Trophoblast cell (in vitro differentiated cells and primary cell): Measurements from ENCODE around the gene TMSB4X.

Source experiments
- DNase-seq, 2 donors: peaks; one replicate each; pipeline ENCODE4 v3.0.0-alpha.2; 2016
- H2AFZ ChIP-seq: 2 replicates; pipeline ENCODE4 v1.6.1; 2013; ENCODE audit warnings: low read length, moderate library complexity, mild to moderate bottlenecking; ENCODE audit not compliant: insufficient read depth, poor library complexity
- H2AK5ac ChIP-seq: 2 replicates; pipeline ENCODE4 v1.6.1; 2013; ENCODE audit warnings: mild to moderate bottlenecking, low read length
- H2BK120ac ChIP-seq: 2 replicates; pipeline ENCODE4 v1.6.1; 2013; ENCODE audit warnings: low read length, mild to moderate bottlenecking, moderate library complexity; ENCODE audit not compliant: insufficient read depth, poor library complexity
- H2BK12ac ChIP-seq: 2 replicates; pipeline ENCODE4 v1.6.1; 2013; ENCODE audit warnings: mild to moderate bottlenecking, low read length, moderate library complexity
- H2BK5ac ChIP-seq: 2 replicates; pipeline ENCODE4 v1.6.1; 2013; ENCODE audit warnings: low read length, low read depth, moderate library complexity, mild to moderate bottlenecking; ENCODE audit not compliant: poor library complexity
- H3K14ac ChIP-seq: 2 replicates; pipeline ENCODE4 v1.6.1; 2013; ENCODE audit warnings: mild to moderate bottlenecking, low read length
- H3K18ac ChIP-seq: 2 replicates; pipeline ENCODE4 v1.6.1; 2013; ENCODE audit warnings: mild to moderate bottlenecking, low read length
- H3K23ac ChIP-seq: 2 replicates; pipeline ENCODE4 v1.6.1; 2013; ENCODE audit warnings: low read length
- H3K27ac ChIP-seq: 2 replicates; pipeline ENCODE4 v1.5.1; 2013; ENCODE audit warnings: low read depth, mild to moderate bottlenecking, inconsistent platforms, low read length, moderate library complexity
- H3K27me3 ChIP-seq: 2 replicates; pipeline ENCODE4 v1.6.1; 2013; ENCODE audit warnings: inconsistent platforms, mild to moderate bottlenecking, low read length, moderate library complexity; ENCODE audit not compliant: insufficient read depth
- H3K36me3 ChIP-seq, 2 experiments: 1 replicate in 1 of 2; 2 replicates in 1 of 2; pipeline ENCODE4 v1.6.1; 2013; ENCODE audit warnings: low read length in 2 of 2, mild to moderate bottlenecking in 2 of 2, moderate library complexity in 1 of 2; ENCODE audit not compliant: insufficient read depth in 2 of 2, control insufficient read depth in 1 of 2
- H3K4ac ChIP-seq: 2 replicates; pipeline ENCODE4 v1.6.1; 2013; ENCODE audit warnings: low read depth, mild to moderate bottlenecking, low read length, moderate library complexity
- H3K4me1 ChIP-seq, 2 experiments: 1 replicate in 1 of 2; 2 replicates in 1 of 2; pipeline ENCODE4 v1.6.1; 2013; ENCODE audit warnings: low read length in 2 of 2, mild to moderate bottlenecking in 2 of 2, moderate library complexity in 1 of 2; ENCODE audit not compliant: insufficient read depth in 2 of 2, control insufficient read depth in 1 of 2
- H3K4me2 ChIP-seq: 2 replicates; pipeline ENCODE4 v1.6.1; 2013; ENCODE audit warnings: inconsistent platforms, mild to moderate bottlenecking, low read length, moderate library complexity
- H3K4me3 ChIP-seq: 2 replicates; pipeline ENCODE4 v1.5.1; 2013; ENCODE audit warnings: mild to moderate bottlenecking, low read depth, low read length, inconsistent platforms
- H3K79me1 ChIP-seq: one replicate; pipeline ENCODE4 v1.6.1; 2013; ENCODE audit warnings: low read length
- H3K79me2 ChIP-seq: 2 replicates; pipeline ENCODE4 v1.6.1; 2013; ENCODE audit warnings: low read length, mild to moderate bottlenecking; ENCODE audit not compliant: control insufficient read depth, insufficient read depth, poor library complexity
- H3K9ac ChIP-seq: 2 replicates; pipeline ENCODE4 v1.6.1; 2013; ENCODE audit warnings: mild to moderate bottlenecking, low read length
- H3K9me3 ChIP-seq: 2 replicates; pipeline ENCODE4 v1.6.1; 2013; ENCODE audit warnings: low read depth, mild to moderate bottlenecking, control low read depth, inconsistent platforms, low read length; ENCODE audit not compliant: insufficient read depth
- H4K12ac ChIP-seq: 2 replicates; pipeline ENCODE4 v1.6.1; 2013; ENCODE audit warnings: low read depth, mild to moderate bottlenecking, low read length, moderate library complexity
- H4K8ac ChIP-seq: 2 replicates; pipeline ENCODE4 v1.6.1; 2013; ENCODE audit warnings: low read depth, mild to moderate bottlenecking, low read length, moderate library complexity
- H4K91ac ChIP-seq: one replicate; pipeline ENCODE4 v1.6.1; 2013; ENCODE audit warnings: low read depth, mild to moderate bottlenecking, low read length, moderate library complexity
- WGBS: extraction: QIAGEN DNeasy Blood & Tissue Kit; methylation state at CpG from one replicate; pipeline ENCODE4 v1.1.7; 2013; ENCODE audit warnings: missing lambda C conversion rate; ENCODE audit not compliant: insufficient read length, insufficient coverage; ENCODE audit errors: extremely low coverage; 5-methylcytosine and 5-hydroxymethylcytosine counted together

The TMSB4X gene

DNA sequence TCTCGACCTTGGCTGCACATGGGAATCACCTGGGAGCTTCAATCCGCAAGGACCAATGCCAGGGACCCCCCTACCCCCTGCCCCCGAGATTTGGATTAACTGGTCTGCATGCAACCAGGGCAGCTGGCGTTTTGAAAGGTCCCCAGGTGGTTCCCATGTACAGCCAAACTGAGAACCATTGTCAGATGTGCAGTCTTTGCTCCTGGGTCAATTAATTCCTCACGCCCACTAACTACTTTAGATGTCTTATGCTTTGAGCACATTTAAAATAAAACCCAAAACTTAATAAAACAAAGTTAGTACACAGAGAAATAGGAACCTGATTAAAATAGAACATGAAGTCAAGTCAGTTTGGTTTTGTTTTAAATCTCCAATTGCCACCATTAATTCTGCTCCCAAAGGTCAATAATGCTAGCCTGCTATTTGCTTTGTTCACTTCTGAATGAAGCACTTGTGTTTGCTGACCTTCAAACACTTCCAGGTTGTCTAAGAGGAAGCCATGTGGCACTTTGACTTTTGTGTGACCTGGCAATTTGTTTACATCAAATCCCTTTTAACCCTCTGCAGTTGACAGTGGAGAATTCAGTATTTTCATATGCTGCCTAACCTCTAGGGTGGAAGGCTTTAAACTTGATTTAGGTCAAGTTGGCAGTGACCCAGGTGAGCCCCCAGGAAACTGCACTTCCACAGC lies 27.2 kb upstream of the TMSB4X start:
- Histone ChIP-seq H3K79me1 (peaks cover 16% of the 10 kb centered on the region), H3K4me2 (peak overlapping the region; percentile 48), H3K27me3 (no peaks in the 10 kb centered on the region)

DNA sequence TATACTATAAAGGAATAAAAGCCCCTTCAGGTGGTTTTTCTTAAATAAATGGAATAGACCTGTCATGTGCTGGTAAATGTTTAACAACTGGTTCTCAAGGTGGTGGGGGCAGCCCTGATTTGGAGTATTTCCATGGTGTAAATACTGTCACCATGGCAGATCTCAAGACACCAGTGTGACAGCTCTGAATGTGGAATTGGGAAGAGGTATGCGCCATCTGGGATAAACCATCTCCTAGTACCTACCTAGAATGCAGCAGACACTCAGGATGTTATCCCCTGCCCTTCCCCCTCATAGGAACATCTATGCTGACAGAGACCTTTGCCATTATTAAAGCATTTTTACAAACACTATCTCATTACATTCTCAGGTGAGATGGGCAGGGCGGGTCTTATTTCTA lies 26.4 kb upstream of the TMSB4X start:
- Histone ChIP-seq H3K4ac (no peak overlapping the region), H3K79me2 (no peaks in the 10 kb centered on the region), H3K36me3 (no peaks in the 10 kb centered on the region), H3K18ac (no peak overlapping the region), H3K4me1 (peaks cover 14 to 33% of the 10 kb centered on the region in 2 experiments), H3K23ac (no peak overlapping the region), H2BK120ac (no peak overlapping the region), H3K79me1 (peaks cover 16% of the 10 kb centered on the region), H3K4me2 (no peak overlapping the region), H4K91ac (no peak overlapping the region), H4K8ac (no peak overlapping the region), H2BK12ac (peak overlapping the region; percentile 15), H2AK5ac (no peak overlapping the region), H3K9ac (no peak overlapping the region), H3K9me3 (no peaks in the 10 kb centered on the region), H3K27me3 (no peaks in the 10 kb centered on the region), H3K14ac (no peak overlapping the region), H3K4me3 (no peak overlapping the region), H2BK5ac (no peak overlapping the region), H2AFZ (no peak overlapping the region), H3K27ac (no peak overlapping the region), H4K12ac (no peak overlapping the region)
- DNase-seq, result no peak
- no CpG with 5 or more reads among the region's 2 CpGs for WGBS

More for the DNA sequence above, 27.2 kb upstream of the TMSB4X start:
- no CpG with 5 or more reads among the region's 5 CpGs for WGBS
- no peak overlapping the region for H3K23ac ChIP-seq
- no peaks in the 10 kb centered on the region for H3K9me3 ChIP-seq
- no peaks in the 10 kb centered on the region for H3K79me2 ChIP-seq
- H3K9ac ChIP-seq, result no peak overlapping the region
- no peak overlapping the region for H3K4me3 ChIP-seq
- H2BK5ac ChIP-seq, result peak overlapping the region; percentile 69
- no peak overlapping the region for H3K18ac ChIP-seq
- no peak overlapping the region for H4K12ac ChIP-seq
- H2BK12ac ChIP-seq, result peak overlapping the region; percentile 36
- H3K27ac ChIP-seq, result peak overlapping the region; percentile 95
- H2AFZ ChIP-seq, result no peak overlapping the region
- H4K91ac ChIP-seq, result peak overlapping the region; percentile 8
- no peak for DNase-seq
- peak overlapping the region; percentile 17 for H2BK120ac ChIP-seq
- H3K36me3 ChIP-seq, result no peaks in the 10 kb centered on the region
- H3K4me1 ChIP-seq, result peaks cover 14 to 33% of the 10 kb centered on the region in 2 experiments
- H4K8ac ChIP-seq, result no peak overlapping the region
- H2AK5ac ChIP-seq, result no peak overlapping the region
- H3K14ac ChIP-seq, result no peak overlapping the region
- no peak overlapping the region for H3K4ac ChIP-seq

DNA sequence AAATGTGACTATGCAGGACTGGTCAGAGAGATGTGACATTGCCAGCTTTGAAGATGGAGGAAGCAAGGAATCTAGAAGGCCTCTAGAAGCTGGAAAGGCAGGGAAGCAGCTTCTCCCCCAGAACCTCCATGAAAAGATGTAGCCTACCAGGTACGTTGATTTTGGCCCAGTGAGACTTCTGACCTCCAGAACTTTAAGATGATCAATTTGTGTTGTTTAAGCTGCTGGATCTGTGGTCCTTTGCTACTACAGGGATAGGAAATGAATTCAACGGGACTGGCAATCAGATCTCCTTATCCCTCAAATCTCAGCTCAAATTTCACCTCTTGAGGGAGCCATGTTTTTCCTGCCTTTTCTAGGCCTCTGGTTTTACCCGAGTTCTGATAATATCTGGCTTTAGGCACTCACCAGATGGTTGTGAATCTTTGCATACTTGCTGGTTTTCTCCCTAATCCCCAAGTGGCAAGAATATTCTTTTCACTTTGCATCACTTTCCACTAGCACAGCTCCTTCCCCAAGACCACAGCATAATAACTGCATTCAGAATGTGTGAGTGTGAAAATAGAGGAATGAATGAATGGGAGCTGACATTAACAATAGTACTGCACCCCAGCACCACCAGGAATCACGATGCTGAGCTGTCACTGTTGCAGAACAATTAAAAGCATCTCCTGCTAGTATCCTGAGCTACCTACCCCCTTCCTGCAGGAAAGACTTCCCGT lies 25.5 kb upstream of the TMSB4X start:
- H3K36me3 ChIP-seq, result no peaks in the 10 kb centered on the region
- H2BK5ac ChIP-seq, result peak overlapping the region; percentile 44
- WGBS, result no CpG with 5 or more reads among the region's 5 CpGs
- no peak overlapping the region for H3K4me2 ChIP-seq
- no peak overlapping the region for H3K14ac ChIP-seq
- H3K23ac ChIP-seq, result no peak overlapping the region
- peak overlapping the region; percentile 53 for H2BK12ac ChIP-seq
- H4K12ac ChIP-seq, result no peak overlapping the region
- H3K4ac ChIP-seq, result no peak overlapping the region
- peak overlapping the region; percentile 27 for H3K27ac ChIP-seq
- H3K27me3 ChIP-seq, result no peaks in the 10 kb centered on the region
- H3K18ac ChIP-seq, result no peak overlapping the region
- H2BK120ac ChIP-seq, result peak overlapping the region; percentile 86
- H2AK5ac ChIP-seq, result no peak overlapping the region
- DNase-seq, result peak in 1 of 2 donors; percentile 22
- H4K8ac ChIP-seq, result no peak overlapping the region
- no peaks in the 10 kb centered on the region for H3K79me2 ChIP-seq
- peak overlapping the region; percentile 28 for H4K91ac ChIP-seq
- H3K9ac ChIP-seq, result no peak overlapping the region
- H3K9me3 ChIP-seq, result no peaks in the 10 kb centered on the region
- H3K79me1 ChIP-seq, result peaks cover 16% of the 10 kb centered on the region
- no peak overlapping the region for H2AFZ ChIP-seq
- peaks cover 14 to 33% of the 10 kb centered on the region in 2 experiments for H3K4me1 ChIP-seq
- no peak overlapping the region for H3K4me3 ChIP-seq

DNA sequence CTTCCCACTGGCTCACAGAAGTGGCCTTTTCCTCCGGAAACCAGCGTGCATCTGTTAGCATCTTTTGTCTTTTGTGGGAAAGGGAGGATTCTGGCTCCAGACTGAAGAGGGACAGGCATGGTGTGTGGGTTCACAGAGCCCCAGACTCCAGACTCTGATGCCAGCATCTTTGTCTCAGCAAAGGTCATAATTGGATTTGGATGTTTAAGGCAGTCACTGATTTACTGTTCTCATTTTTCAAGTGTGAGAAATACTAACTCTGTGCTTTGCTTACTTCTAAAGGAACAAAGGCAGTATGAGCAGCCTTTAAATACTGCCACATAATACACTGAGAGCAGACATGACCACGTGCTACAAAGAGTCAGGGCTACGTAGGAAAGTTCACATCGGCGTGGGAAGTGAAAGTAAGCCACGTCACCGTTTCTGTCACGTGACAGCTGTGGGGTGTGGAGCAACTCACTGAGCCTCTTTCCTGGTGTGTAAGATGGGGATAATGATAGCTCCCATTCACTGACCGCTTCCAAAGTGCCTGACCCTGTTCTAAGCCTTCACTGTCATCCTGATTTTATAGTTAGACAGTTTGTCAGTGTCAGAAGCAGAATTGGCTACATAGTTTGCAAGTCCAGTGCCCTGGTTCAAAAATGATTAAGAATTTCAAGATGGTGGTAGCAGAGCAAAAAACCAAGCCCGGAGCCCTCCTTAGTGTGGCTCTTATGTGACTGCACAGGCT lies 24.8 kb upstream of the TMSB4X start:
- Histone ChIP-seq H4K12ac (no peak overlapping the region), H2BK12ac (peak overlapping the region; percentile 44), H3K79me2 (no peaks in the 10 kb centered on the region), H3K4me1 (peaks cover 14 to 33% of the 10 kb centered on the region in 2 experiments), H3K4me3 (no peak overlapping the region), H2BK5ac (no peak overlapping the region), H3K18ac (no peak overlapping the region), H4K91ac (peak overlapping the region; percentile 55), H3K4me2 (no peak overlapping the region), H3K27me3 (no peaks in the 10 kb centered on the region), H3K27ac (peak overlapping the region; percentile 27), H4K8ac (peak overlapping the region; percentile 47), H3K23ac (no peak overlapping the region), H3K9me3 (no peaks in the 10 kb centered on the region), H2BK120ac (peak overlapping the region; percentile 29), H3K9ac (no peak overlapping the region), H3K4ac (no peak overlapping the region), H2AFZ (peak overlapping the region; percentile 9), H3K14ac (peak overlapping the region; percentile 65), H2AK5ac (no peak overlapping the region), H3K36me3 (no peaks in the 10 kb centered on the region), H3K79me1 (peaks cover 17% of the 10 kb centered on the region)
- no CpG with 5 or more reads among the region's 11 CpGs for WGBS
- peak; percentile 55 to 60 for DNase-seq
